ENCODE measurements around the gene RASSF10. TPM values are rescaled to one million over a fixed set of nuclear protein-coding genes. Genes with fewer than 3 reads are reported as not detected.

RASSF10 gene
- total and polyA plus RNA-seq, 12 donors, result 0.12 to 1.3 (median 0.28) TPM; not detected in 1

DNA sequence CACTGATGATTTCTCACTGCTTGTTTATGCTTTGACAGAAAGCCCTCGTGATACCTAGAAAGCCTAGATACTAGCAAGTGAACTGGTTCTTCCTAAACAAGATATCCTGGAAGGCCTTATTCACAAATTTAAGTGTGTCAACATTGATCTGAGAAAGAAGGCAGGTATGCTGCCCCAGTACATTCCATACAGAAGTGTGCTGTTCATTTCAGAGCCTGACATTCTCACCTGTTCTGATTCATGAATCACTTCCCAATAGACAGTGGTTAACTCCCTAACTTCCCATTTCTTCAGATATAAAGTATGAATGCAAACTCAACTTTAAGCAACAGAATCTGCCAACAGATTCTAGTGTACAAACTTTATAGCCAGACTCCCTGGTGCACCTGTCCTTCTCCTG is 15.5 kb upstream of the RASSF10 start:
- TF ChIP-seq, protein P1, sequence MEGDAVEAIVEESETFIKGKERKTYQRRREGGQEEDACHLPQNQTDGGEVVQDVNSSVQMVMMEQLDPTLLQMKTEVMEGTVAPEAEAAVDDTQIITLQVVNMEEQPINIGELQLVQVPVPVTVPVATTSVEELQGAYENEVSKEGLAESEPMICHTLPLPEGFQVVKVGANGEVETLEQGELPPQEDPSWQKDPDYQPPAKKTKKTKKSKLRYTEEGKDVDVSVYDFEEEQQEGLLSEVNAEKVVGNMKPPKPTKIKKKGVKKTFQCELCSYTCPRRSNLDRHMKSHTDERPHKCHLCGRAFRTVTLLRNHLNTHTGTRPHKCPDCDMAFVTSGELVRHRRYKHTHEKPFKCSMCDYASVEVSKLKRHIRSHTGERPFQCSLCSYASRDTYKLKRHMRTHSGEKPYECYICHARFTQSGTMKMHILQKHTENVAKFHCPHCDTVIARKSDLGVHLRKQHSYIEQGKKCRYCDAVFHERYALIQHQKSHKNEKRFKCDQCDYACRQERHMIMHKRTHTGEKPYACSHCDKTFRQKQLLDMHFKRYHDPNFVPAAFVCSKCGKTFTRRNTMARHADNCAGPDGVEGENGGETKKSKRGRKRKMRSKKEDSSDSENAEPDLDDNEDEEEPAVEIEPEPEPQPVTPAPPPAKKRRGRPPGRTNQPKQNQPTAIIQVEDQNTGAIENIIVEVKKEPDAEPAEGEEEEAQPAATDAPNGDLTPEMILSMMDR (IDR thresholded peaks at IDR 0.05), result no peak
- Histone ChIP-seq H3K9me3 (peaks cover 0 to 6% (median 0%) of the 10 kb centered on the region in 11 donors), H3K36me3 (no peaks in the 10 kb centered on the region), H3K27ac (no peak overlapping the region), H3K4me1 (no peaks in the 10 kb centered on the region), H3K4me3 (no peak overlapping the region), H3K27me3 (peaks cover 0 to under 1% (median 0%) of the 10 kb centered on the region in 7 donors)
- DNase-seq (no peak), ATAC-seq (no peak)
- WGBS, 2 donors, result 79 to 97% methylated on average over 1 of the region's 1 CpG
- intact Hi-C loops (cut with DNase I), result no loop called here

DNA sequence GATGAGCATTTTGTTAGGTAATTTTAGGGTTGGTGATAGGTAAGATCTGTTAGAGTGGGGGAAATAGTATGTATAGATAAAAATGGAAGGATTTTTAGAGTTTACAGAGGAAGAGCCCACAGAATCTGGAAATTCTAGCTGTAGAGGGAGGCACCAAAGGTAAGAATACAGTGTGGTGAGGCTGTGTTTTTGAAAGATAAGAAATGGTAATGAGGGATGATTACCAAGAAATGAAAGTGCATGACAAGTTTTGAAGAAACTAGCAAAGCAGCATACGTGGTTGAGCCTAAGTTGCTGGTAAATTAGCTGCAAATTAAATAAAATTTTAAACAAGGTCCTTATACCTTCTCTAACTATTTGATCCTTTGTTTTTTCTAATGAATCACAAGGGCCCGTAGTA is 14.6 kb upstream of the RASSF10 start:
- intact Hi-C loops (cut with DNase I), result no loop called here
- no peaks in the 10 kb centered on the region for H3K4me1 ChIP-seq
- H3K36me3 ChIP-seq, result no peaks in the 10 kb centered on the region
- H3K4me3 ChIP-seq, result no peak overlapping the region
- TF ChIP-seq, protein P1 (IDR thresholded peaks at IDR 0.05), result no peak
- WGBS, 2 donors, result 85 to 93% methylated on average over 2 of the region's 2 CpGs
- peak overlapping the region in 6 of 10 donors; percentile 19 to 77 (median 38) for H3K27ac ChIP-seq
- no peak for DNase-seq
- no peak for ATAC-seq
- H3K9me3 ChIP-seq, result peaks cover 0 to 6% (median 0%) of the 10 kb centered on the region in 11 donors
- H3K27me3 ChIP-seq, result peaks cover 0 to 5% (median 0%) of the 10 kb centered on the region in 7 donors

DNA sequence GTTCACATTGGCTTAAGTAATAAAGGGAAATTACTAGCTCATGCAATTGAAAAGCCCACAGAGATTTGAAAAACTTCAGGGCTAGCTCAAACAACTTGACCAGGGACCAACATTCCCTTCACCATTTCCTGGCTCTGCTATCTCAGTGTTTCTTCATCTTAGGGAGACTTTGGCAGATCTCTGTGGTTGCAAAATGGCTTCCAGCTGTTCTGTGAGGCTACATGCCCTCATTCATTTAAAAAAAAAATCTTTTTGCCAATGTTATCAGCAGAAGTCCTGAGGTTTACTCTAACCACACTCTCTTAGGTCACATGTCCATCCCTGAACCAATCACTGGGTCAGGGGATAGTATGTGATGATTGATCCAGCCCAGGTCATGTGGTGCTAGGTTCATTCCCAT is 13.9 kb upstream of the RASSF10 start:
- Histone ChIP-seq H3K27me3 (peaks cover 0 to 5% (median 0%) of the 10 kb centered on the region in 7 donors), H3K27ac (peak overlapping the region in 1 of 10 donors; percentile 19), H3K4me1 (no peaks in the 10 kb centered on the region), H3K9me3 (peaks cover 0 to 6% (median 0%) of the 10 kb centered on the region in 11 donors), H3K36me3 (no peaks in the 10 kb centered on the region), H3K4me3 (no peak overlapping the region)
- DNase-seq (peak in 1 of 2 donors; percentile 13), ATAC-seq (peak; percentile 65 to 93 (median 74))
- TF ChIP-seq, protein P1 (IDR thresholded peaks at IDR 0.05), result no peak
- intact Hi-C loops (cut with DNase I), result no loop called here

DNA sequence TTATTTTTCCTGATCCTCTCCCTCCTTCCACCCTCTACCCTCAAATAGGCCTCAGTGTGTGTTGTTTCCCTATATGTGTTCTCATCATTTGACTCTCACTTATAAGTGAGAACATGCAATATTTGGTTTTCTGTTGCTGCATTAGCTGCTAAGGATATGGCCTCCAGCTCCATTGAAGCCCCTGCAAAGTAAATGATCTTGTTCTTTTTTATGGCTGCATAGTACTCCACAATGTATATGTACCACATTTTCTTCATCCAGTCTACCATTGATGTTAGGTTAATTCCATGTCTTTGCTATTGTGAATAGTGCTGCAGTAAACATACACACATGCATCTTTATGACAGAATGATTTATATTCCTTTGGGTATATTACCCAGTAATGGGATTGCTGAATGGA is 13.3 kb upstream of the RASSF10 start:
- intact Hi-C loops (cut with DNase I), result no loop called here
- H3K27ac ChIP-seq, result no peak overlapping the region
- no peaks in the 10 kb centered on the region for H3K36me3 ChIP-seq
- no peak for ATAC-seq
- TF ChIP-seq, protein P1 (IDR thresholded peaks at IDR 0.05), result no peak
- H3K4me1 ChIP-seq, result no peaks in the 10 kb centered on the region
- H3K4me3 ChIP-seq, result no peak overlapping the region
- no peak for DNase-seq
- peaks cover 0 to 7% (median 3%) of the 10 kb centered on the region in 7 donors for H3K27me3 ChIP-seq
- H3K9me3 ChIP-seq, result peaks cover 0 to 6% (median 0%) of the 10 kb centered on the region in 11 donors
